Loucy (cell line): ENCODE measurements around the gene DDIT4.
A peak's percentile ranks its signal among the peaks of the same experiment; 100 is the strongest.

Experiments used
- H2AFZ ChIP-seq: fragments of 200-600 bp; sonication (generic); 2 replicates; pipeline ENCODE4 v1.6.0; 2016; ENCODE audit warnings: antibody characterized with exemption, mild to moderate bottlenecking, low read length, moderate library complexity
- H3F3A ChIP-seq: fragments of 200-600 bp; 2 replicates; pipeline ENCODE4 v1.6.0; 2016; ENCODE audit warnings: antibody characterized with exemption, low read depth, mild to moderate bottlenecking
- H3K27me3 ChIP-seq: fragments of 200-600 bp; sonication (generic); 2 replicates; pipeline ENCODE4 v1.6.1; 2014; ENCODE audit warnings: low read length, mild to moderate bottlenecking; ENCODE audit not compliant: insufficient read depth, poor library complexity, severe bottlenecking
- H3K36me3 ChIP-seq: fragments of 200-600 bp; sonication (generic); 2 replicates; pipeline ENCODE4 v1.6.1; 2016; ENCODE audit warnings: low read length; ENCODE audit not compliant: insufficient read depth
- H3K4me1 ChIP-seq: fragments of 200-600 bp; sonication (generic); 2 replicates; pipeline ENCODE4 v1.5.1; 2014; ENCODE audit warnings: low read length, mild to moderate bottlenecking; ENCODE audit not compliant: insufficient read depth, poor library complexity, severe bottlenecking
- H3K4me2 ChIP-seq: fragments of 200-600 bp; sonication (generic); 2 replicates; pipeline ENCODE4 v1.6.0; 2014; ENCODE audit warnings: antibody characterized with exemption, low read length, low read depth, mild to moderate bottlenecking; ENCODE audit not compliant: poor library complexity, severe bottlenecking
- H3K4me3 ChIP-seq: fragments of 200-600 bp; sonication (generic); 2 replicates; pipeline ENCODE4 v1.5.1; 2014; ENCODE audit warnings: low read length, mild to moderate bottlenecking, mixed read lengths; ENCODE audit not compliant: poor library complexity, severe bottlenecking
- H3K79me2 ChIP-seq: fragments of 200-600 bp; sonication (generic); 2 replicates; pipeline ENCODE4 v1.6.1; 2014; ENCODE audit warnings: low read length; ENCODE audit not compliant: insufficient read depth
- H3K9ac ChIP-seq: fragments of 200-600 bp; sonication (generic); 2 replicates; pipeline ENCODE4 v1.6.0; 2014; ENCODE audit warnings: mild to moderate bottlenecking, low read depth, low read length, moderate library complexity; ENCODE audit not compliant: poor library complexity, severe bottlenecking
- H3K9me2 ChIP-seq: fragments of 200-600 bp; sonication (generic); replicated peaks from 2 replicates; pipeline ENCODE4 v1.6.1; 2016; ENCODE audit warnings: low read depth, low read length, mixed read lengths
- H3K9me3 ChIP-seq: fragments of 200-600 bp; sonication (generic); 2 replicates; pipeline ENCODE4 v1.6.1; 2014; ENCODE audit warnings: mild to moderate bottlenecking, antibody characterized with exemption, low read length, low read depth; ENCODE audit not compliant: insufficient read depth
- H4K20me1 ChIP-seq: fragments of 200-600 bp; sonication (generic); 2 replicates; pipeline ENCODE4 v1.6.0; 2014; ENCODE audit warnings: antibody characterized with exemption, low read length, mild to moderate bottlenecking; ENCODE audit not compliant: insufficient read depth, poor library complexity, severe bottlenecking
- EZH2phosphoT487 ChIP-seq: fragments of 200-600 bp; IDR thresholded peaks from 2 replicates; pipeline ENCODE4 v1.6.1; 2018; ENCODE audit warnings: antibody characterized with exemption, mild to moderate bottlenecking, moderate library complexity, borderline replicate concordance
- TF ChIP-seq, protein P1 (sequence below): fragments of 200-600 bp; sonication (generic); conservative IDR thresholded peaks from 2 replicates; pipeline ENCODE4 v1.5.1; 2014; ENCODE audit warnings: mild to moderate bottlenecking, antibody characterized with exemption, low read length

The DDIT4 gene

DNA sequence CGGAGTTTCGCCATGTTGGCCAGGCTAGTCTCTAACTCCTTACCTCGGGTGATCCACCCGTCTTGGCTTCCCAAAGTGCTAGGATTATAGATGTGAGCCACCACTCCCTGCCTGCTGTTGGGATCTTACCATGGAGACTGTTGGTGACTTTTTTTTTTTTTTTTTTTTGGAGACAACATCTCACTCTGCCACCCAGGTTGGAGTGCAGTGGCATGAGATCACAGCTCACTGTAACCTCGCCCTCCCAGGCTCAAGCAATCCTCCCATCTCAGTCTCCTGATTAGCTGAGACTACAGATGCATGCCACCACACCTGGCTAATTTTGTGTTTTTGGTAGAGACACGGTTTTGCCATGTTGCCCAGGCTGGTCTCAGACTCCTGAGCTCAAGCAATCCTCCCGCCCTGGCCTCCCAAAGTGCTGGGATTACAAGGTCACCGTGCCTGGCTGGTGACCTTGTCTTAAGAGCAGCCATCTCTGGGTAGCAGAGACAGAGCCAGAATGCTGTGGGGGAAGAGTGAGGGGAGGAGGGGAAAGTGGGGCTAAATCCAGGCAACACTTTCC is 32.0 kb upstream of the DDIT4 start:
- no peaks in the 10 kb centered on the region for H3K27me3 ChIP-seq
- no peak overlapping the region for H3K4me3 ChIP-seq
- peaks cover 35% of the 10 kb centered on the region for H3K4me1 ChIP-seq
- no peaks in the 10 kb centered on the region for H3K36me3 ChIP-seq
- no peak overlapping the region for H3K9ac ChIP-seq
- H3K79me2 ChIP-seq = peaks cover 8% of the 10 kb centered on the region; the same call in 1 of the 2 replicates
- TF ChIP-seq, protein P1, sequence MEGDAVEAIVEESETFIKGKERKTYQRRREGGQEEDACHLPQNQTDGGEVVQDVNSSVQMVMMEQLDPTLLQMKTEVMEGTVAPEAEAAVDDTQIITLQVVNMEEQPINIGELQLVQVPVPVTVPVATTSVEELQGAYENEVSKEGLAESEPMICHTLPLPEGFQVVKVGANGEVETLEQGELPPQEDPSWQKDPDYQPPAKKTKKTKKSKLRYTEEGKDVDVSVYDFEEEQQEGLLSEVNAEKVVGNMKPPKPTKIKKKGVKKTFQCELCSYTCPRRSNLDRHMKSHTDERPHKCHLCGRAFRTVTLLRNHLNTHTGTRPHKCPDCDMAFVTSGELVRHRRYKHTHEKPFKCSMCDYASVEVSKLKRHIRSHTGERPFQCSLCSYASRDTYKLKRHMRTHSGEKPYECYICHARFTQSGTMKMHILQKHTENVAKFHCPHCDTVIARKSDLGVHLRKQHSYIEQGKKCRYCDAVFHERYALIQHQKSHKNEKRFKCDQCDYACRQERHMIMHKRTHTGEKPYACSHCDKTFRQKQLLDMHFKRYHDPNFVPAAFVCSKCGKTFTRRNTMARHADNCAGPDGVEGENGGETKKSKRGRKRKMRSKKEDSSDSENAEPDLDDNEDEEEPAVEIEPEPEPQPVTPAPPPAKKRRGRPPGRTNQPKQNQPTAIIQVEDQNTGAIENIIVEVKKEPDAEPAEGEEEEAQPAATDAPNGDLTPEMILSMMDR = no peak
- TF ChIP-seq EZH2phosphoT487 = no peak
- no peaks in the 10 kb centered on the region for H3K9me3 ChIP-seq
- H3F3A ChIP-seq = no peaks in the 10 kb centered on the region
- H3K9me2 ChIP-seq = no peaks in the 10 kb centered on the region
- H4K20me1 ChIP-seq = no peaks in the 10 kb centered on the region
- H3K4me2 ChIP-seq = no peak overlapping the region
- no peak overlapping the region for H2AFZ ChIP-seq

DNA sequence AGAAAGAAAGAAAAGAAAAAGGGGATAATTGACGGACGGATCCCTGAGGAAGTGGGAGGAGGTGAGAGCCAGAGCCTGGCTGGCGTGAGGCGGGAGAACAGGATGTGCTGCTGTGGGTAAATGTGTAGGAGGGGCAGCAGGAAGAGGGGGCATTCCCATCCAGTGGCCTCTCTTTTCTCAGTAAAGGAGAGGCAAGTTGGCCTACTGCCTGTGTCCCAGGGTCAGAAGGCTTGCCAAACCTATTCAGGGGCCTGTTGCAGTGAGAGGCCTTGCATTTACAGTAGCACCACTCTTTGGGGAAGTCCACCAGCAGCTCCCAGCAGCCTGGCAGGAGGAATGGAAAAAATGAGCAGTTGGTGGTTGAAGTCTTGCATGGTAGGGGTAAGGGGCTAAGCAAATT is 31.0 kb upstream of the DDIT4 start:
- TF ChIP-seq, protein P1 = no peak
- TF ChIP-seq EZH2phosphoT487 = no peak
- H3K79me2 ChIP-seq = peaks cover 8% of the 10 kb centered on the region; the same call in 1 of the 2 replicates
- H3K9ac ChIP-seq = peak overlapping the region; percentile 35
- no peak overlapping the region for H2AFZ ChIP-seq
- no peaks in the 10 kb centered on the region for H3K9me3 ChIP-seq
- no peak overlapping the region for H3K4me2 ChIP-seq
- no peak overlapping the region for H3K4me3 ChIP-seq
- H3F3A ChIP-seq = peaks cover 4% of the 10 kb centered on the region
- peaks cover 44% of the 10 kb centered on the region for H3K4me1 ChIP-seq
- H3K36me3 ChIP-seq = no peaks in the 10 kb centered on the region
- no peaks in the 10 kb centered on the region for H3K27me3 ChIP-seq
- no peaks in the 10 kb centered on the region for H3K9me2 ChIP-seq
- H4K20me1 ChIP-seq = no peaks in the 10 kb centered on the region

DNA sequence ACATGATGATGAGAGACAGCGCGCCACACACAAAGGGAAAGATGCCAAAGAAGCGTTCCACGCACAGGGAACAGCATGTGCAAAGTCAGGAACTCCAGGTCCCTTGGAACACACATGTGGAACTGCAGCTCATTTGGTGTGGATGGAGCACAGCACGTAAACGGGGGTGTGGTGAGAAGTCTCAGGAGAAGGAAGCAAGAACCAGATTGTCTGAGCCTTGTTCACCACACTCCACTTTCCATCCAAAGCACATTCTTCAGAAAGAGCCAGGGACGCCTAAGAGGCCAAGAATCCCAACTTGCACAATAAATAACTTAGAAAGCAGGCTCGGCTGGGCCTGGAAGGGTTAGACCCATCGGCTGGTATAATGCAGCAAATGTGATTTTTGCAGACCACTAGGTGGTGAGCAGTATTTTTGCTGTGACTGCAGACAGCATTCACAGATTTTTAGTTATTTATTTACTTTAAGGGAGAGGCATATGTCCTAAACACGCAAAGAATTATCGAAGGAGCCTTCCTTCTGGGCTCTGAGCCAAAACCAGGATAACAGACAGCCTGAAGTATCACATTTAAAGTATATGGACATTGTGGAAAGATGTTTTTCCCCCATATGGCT is 29.8 kb upstream of the DDIT4 start:
- Histone ChIP-seq H3K79me2 (peaks cover 8% of the 10 kb centered on the region; the same call in 1 of the 2 replicates), H3K9me3 (no peaks in the 10 kb centered on the region), H3K9ac (peak overlapping the region; percentile 37), H4K20me1 (no peaks in the 10 kb centered on the region), H3K4me2 (no peak overlapping the region), H3K9me2 (no peaks in the 10 kb centered on the region), H3K4me1 (peaks cover 55% of the 10 kb centered on the region), H3K27me3 (no peaks in the 10 kb centered on the region), H3K36me3 (no peaks in the 10 kb centered on the region), H2AFZ (no peak overlapping the region; the same call in 1 of the 2 replicates), H3F3A (peaks cover 15% of the 10 kb centered on the region), H3K4me3 (no peak overlapping the region)
- TF ChIP-seq EZH2phosphoT487 = no peak
- TF ChIP-seq, protein P1 = peak; percentile 50
